Measurements from ENCODE around the gene ROPN1L. TPM values are rescaled to one million over a fixed set of nuclear protein-coding genes. Genes with fewer than 3 reads are reported as not detected.

ROPN1L gene
- total RNA-seq, 1 donor from 2014 or later: 0.77 TPM

- peaks cover 3% of the 10 kb centered on the region for H3K79me2 ChIP-seq (ENCODE audit: insufficient read depth, low read length)
- no peak for DNase-seq (ENCODE audit: low read depth)
- no peak overlapping the region for H3K4me2 ChIP-seq (ENCODE audit: low read length)
- no peak overlapping the region for H3K4me3 ChIP-seq (ENCODE audit: insufficient read depth, low read depth, low read length)
- no peaks in the 10 kb centered on the region for H3K4me1 ChIP-seq (ENCODE audit: insufficient read depth, low read length)
- Mint-ChIP-seq H3K4me3 (ENCODE audit: unreplicated experiment) (no peak overlapping the region), H3K9me3 (ENCODE audit: unreplicated experiment) (peaks cover 2% of the 10 kb centered on the region), H3K4me1 (ENCODE audit: low read depth, unreplicated experiment) (peaks cover 10% of the 10 kb centered on the region), H3K27ac (ENCODE audit: unreplicated experiment) (no peak overlapping the region), H3K27me3 (ENCODE audit: low read depth, unreplicated experiment) (no peaks in the 10 kb centered on the region), H3K36me3 (ENCODE audit: low read depth, unreplicated experiment) (peaks cover 17% of the 10 kb centered on the region)
- no peak for FAIRE-seq
- H3K9me3 ChIP-seq (ENCODE audit: insufficient read depth, low read depth, low read length): no peaks in the 10 kb centered on the region
- H3K27me3 ChIP-seq (ENCODE audit: insufficient read depth, low read length): no peaks in the 10 kb centered on the region
- no peak overlapping the region for H3K27ac ChIP-seq (ENCODE audit: low read depth, low read length)
- TF ChIP-seq EZH2 (IDR thresholded peaks at IDR 0.05; ENCODE audit: insufficient read depth, low read length) (no peak), CTCF (IDR thresholded peaks at IDR 0.05; ENCODE audit: insufficient read depth, low read depth, low read length) (no peak)
- H4K20me1 ChIP-seq (ENCODE audit: insufficient read depth, low read length): peaks cover 18% of the 10 kb centered on the region
- peaks cover 50% of the 10 kb centered on the region for H3K36me3 ChIP-seq (ENCODE audit: insufficient read depth, low read length)
- no peak overlapping the region for H2AFZ ChIP-seq (ENCODE audit: low read depth, low read length)
- H3K9ac ChIP-seq (ENCODE audit: low read length): no peak overlapping the region
These were observed 45.1 kb upstream of the ROPN1L start for GRCh38 chr5:10396552-10396951.

DNA sequence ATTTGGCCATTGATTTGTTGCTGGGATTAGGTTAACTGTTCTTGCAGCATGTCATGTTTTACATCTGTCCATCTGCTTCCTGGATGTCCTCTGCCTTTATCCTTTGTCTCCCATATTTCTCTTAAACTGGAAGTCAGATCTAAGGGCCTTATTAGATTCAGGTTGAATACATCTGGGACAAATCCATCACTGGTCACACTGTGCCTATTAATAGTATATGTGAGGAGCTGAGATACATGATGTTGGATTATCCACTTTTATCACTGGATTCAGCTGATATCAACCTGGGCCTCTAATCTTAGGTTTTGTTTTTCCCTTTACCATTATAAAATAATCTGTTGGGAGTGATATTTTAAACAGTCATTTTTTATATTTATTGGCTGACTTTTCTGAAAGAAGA is 41.8 kb upstream of the ROPN1L start:
- Histone ChIP-seq H2AFZ (ENCODE audit: low read depth, low read length) (no peak overlapping the region), H3K9me3 (ENCODE audit: insufficient read depth, low read depth, low read length) (no peaks in the 10 kb centered on the region), H3K4me3 (ENCODE audit: insufficient read depth, low read depth, low read length) (no peak overlapping the region), H3K9ac (ENCODE audit: low read length) (no peak overlapping the region), H4K20me1 (ENCODE audit: insufficient read depth, low read length) (peaks cover 18% of the 10 kb centered on the region), H3K79me2 (ENCODE audit: insufficient read depth, low read length) (peaks cover 3% of the 10 kb centered on the region), H3K36me3 (ENCODE audit: insufficient read depth, low read length) (peaks cover 55% of the 10 kb centered on the region), H3K27me3 (ENCODE audit: insufficient read depth, low read length) (no peaks in the 10 kb centered on the region), H3K27ac (ENCODE audit: low read depth, low read length) (no peak overlapping the region), H3K4me1 (ENCODE audit: insufficient read depth, low read length) (no peaks in the 10 kb centered on the region), H3K4me2 (ENCODE audit: low read length) (no peak overlapping the region)
- Mint-ChIP-seq H3K27ac (ENCODE audit: unreplicated experiment) (no peak overlapping the region), H3K27me3 (ENCODE audit: low read depth, unreplicated experiment) (no peaks in the 10 kb centered on the region), H3K36me3 (ENCODE audit: low read depth, unreplicated experiment) (peaks cover 18% of the 10 kb centered on the region), H3K4me3 (ENCODE audit: unreplicated experiment) (no peak overlapping the region), H3K9me3 (ENCODE audit: unreplicated experiment) (no peaks in the 10 kb centered on the region), H3K4me1 (ENCODE audit: low read depth, unreplicated experiment) (peaks cover 2% of the 10 kb centered on the region)
- DNase-seq (ENCODE audit: low read depth) (no peak), FAIRE-seq (no peak)
- no peak for TF ChIP-seq EZH2 (IDR thresholded peaks at IDR 0.05; ENCODE audit: insufficient read depth, low read length)
- no peak for TF ChIP-seq CTCF (IDR thresholded peaks at IDR 0.05; ENCODE audit: insufficient read depth, low read depth, low read length)

- Histone ChIP-seq H3K36me3 (ENCODE audit: insufficient read depth, low read length) (peaks cover 57% of the 10 kb centered on the region), H2AFZ (ENCODE audit: low read depth, low read length) (no peak overlapping the region), H3K79me2 (ENCODE audit: insufficient read depth, low read length) (peaks cover 3% of the 10 kb centered on the region), H3K4me1 (ENCODE audit: insufficient read depth, low read length) (no peaks in the 10 kb centered on the region), H3K9ac (ENCODE audit: low read length) (no peak overlapping the region), H3K27me3 (ENCODE audit: insufficient read depth, low read length) (no peaks in the 10 kb centered on the region), H4K20me1 (ENCODE audit: insufficient read depth, low read length) (peaks cover 18% of the 10 kb centered on the region), H3K9me3 (ENCODE audit: insufficient read depth, low read depth, low read length) (no peaks in the 10 kb centered on the region), H3K4me2 (ENCODE audit: low read length) (no peak overlapping the region), H3K27ac (ENCODE audit: low read depth, low read length) (no peak overlapping the region), H3K4me3 (ENCODE audit: insufficient read depth, low read depth, low read length) (no peak overlapping the region)
- Mint-ChIP-seq H3K27me3 (ENCODE audit: low read depth, unreplicated experiment) (no peaks in the 10 kb centered on the region), H3K27ac (ENCODE audit: unreplicated experiment) (no peak overlapping the region), H3K36me3 (ENCODE audit: low read depth, unreplicated experiment) (peaks cover 17% of the 10 kb centered on the region), H3K4me1 (ENCODE audit: low read depth, unreplicated experiment) (peaks cover 2% of the 10 kb centered on the region), H3K4me3 (ENCODE audit: unreplicated experiment) (no peak overlapping the region), H3K9me3 (ENCODE audit: unreplicated experiment) (no peaks in the 10 kb centered on the region)
- no peak for FAIRE-seq
- no peak for TF ChIP-seq EZH2 (IDR thresholded peaks at IDR 0.05; ENCODE audit: insufficient read depth, low read length)
- no peak for TF ChIP-seq CTCF (IDR thresholded peaks at IDR 0.05; ENCODE audit: insufficient read depth, low read depth, low read length)
- DNase-seq (ENCODE audit: low read depth): no peak
These were observed 41.3 kb upstream of the ROPN1L start for GRCh38 chr5:10400411-10400810.
